ENCODE measurements around the gene FBXO31. TPM values are rescaled to one million over a fixed set of nuclear protein-coding genes. Genes with fewer than 3 reads are reported as not detected.

Gene FBXO31
- total RNA-seq, 1 experiment from 2014 or later: 53.9 TPM

DNA sequence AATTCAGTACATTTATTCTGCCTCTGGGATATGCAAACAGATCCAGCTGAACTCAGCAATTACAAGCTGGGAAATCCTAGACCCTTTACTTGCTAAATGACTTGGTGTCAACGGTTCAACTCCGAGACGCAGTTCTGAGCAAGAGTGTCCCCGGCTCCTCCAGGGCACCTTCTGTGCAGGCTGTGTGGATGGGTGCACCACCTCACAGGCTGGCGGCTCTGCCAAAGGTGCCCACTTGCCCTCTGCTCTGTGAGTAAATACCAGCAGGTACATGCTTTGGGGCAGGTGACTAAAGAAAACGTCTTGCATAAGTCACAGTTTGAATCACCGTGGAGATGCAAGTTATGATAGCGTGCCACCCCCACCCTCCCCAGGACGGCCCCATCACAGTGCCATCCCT, 31.9 kb upstream of the FBXO31 start:
- H3K27ac Mint-ChIP-seq (ENCODE audit: low read depth, unreplicated experiment): peak overlapping the region; percentile 23
- TF ChIP-seq, protein P1, sequence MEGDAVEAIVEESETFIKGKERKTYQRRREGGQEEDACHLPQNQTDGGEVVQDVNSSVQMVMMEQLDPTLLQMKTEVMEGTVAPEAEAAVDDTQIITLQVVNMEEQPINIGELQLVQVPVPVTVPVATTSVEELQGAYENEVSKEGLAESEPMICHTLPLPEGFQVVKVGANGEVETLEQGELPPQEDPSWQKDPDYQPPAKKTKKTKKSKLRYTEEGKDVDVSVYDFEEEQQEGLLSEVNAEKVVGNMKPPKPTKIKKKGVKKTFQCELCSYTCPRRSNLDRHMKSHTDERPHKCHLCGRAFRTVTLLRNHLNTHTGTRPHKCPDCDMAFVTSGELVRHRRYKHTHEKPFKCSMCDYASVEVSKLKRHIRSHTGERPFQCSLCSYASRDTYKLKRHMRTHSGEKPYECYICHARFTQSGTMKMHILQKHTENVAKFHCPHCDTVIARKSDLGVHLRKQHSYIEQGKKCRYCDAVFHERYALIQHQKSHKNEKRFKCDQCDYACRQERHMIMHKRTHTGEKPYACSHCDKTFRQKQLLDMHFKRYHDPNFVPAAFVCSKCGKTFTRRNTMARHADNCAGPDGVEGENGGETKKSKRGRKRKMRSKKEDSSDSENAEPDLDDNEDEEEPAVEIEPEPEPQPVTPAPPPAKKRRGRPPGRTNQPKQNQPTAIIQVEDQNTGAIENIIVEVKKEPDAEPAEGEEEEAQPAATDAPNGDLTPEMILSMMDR (IDR thresholded peaks at IDR 0.05; ENCODE audit: unreplicated experiment): no peak
- POLR2A ChIA-PET: no interaction called here
- BruUV-seq (replicated peaks): no TSS peak
- intact Hi-C loops (cut with micrococcal nuclease): loop anchor here (5.0 kb wide), 1 partner anchor 137 kb away; no protein-coding TSS in a partner anchor
- no peak overlapping the region for H3K4me3 Mint-ChIP-seq (ENCODE audit: unreplicated experiment)
- no peak for DNase-seq (ENCODE audit: unreplicated experiment)
- H3K4me1 Mint-ChIP-seq (ENCODE audit: insufficient read depth, unreplicated experiment): no peaks in the 10 kb centered on the region
- H3K36me3 Mint-ChIP-seq (ENCODE audit: insufficient read depth, unreplicated experiment): peaks cover 74% of the 10 kb centered on the region
- no peaks in the 10 kb centered on the region for H3K27me3 Mint-ChIP-seq (ENCODE audit: insufficient read depth, unreplicated experiment)
- CTCF ChIA-PET: interaction anchor here (1.6 kb wide), 1 partner anchor 221 kb away, joined by 12 read pairs; no protein-coding TSS in a partner anchor
- no peaks in the 10 kb centered on the region for H3K9me3 Mint-ChIP-seq (ENCODE audit: unreplicated experiment)

DNA sequence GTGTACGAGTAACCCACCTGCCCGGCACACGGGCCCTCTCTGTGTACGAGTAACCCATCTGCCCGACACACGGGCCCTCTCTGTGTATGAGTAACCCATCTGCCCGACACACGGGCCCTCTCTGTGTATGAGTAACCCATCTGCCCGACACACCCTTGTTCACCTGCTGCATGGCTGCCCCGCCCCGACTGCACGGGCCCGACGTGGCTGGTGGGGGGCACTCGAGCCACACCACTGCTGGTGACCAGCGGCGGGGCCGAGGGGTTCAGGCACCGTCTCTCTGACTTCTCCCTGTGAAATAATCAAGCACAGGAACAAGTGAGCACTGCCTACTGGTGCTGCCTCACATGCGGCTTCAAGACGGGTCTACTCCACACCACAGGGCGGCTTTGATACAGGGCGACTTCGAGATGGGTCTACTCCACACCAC, 30.7 kb upstream of the FBXO31 start:
- peak overlapping the region; percentile 39 for H3K27ac Mint-ChIP-seq (ENCODE audit: low read depth, unreplicated experiment)
- CTCF ChIA-PET: interaction anchor here (1.6 kb wide), 1 partner anchor 222 kb away, joined by 12 read pairs; no protein-coding TSS in a partner anchor
- H3K4me3 Mint-ChIP-seq (ENCODE audit: unreplicated experiment): no peak overlapping the region
- POLR2A ChIA-PET: no interaction called here
- peaks cover 74% of the 10 kb centered on the region for H3K36me3 Mint-ChIP-seq (ENCODE audit: insufficient read depth, unreplicated experiment)
- no peaks in the 10 kb centered on the region for H3K27me3 Mint-ChIP-seq (ENCODE audit: insufficient read depth, unreplicated experiment)
- no peaks in the 10 kb centered on the region for H3K4me1 Mint-ChIP-seq (ENCODE audit: insufficient read depth, unreplicated experiment)
- no peaks in the 10 kb centered on the region for H3K9me3 Mint-ChIP-seq (ENCODE audit: unreplicated experiment)
- TF ChIP-seq, protein P1 (IDR thresholded peaks at IDR 0.05; ENCODE audit: unreplicated experiment): no peak
- BruUV-seq (replicated peaks): no TSS peak
- DNase-seq (ENCODE audit: unreplicated experiment): no peak
- intact Hi-C loops (cut with micrococcal nuclease): no loop called here

DNA sequence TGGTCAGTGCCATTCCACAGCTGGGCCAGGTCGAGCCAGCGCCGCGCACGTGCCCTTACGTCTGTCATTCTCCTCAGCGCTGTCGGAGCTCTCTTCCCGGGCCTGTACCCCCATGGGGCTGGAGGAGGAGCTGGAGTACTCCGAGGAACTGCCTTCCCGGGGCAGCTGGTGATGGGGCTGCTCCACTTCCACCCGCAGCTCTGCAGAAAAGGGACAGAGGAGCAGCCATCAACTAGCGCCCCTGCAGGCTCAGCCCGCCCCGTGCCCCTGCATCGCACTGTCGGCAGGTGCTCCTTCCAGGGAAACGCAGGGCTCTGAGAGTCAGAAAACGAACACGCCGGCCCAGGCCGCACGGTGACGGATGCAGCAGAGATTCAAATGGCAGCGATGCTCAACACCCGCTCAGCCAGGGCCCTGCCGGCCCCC, 29.4 kb upstream of the FBXO31 start:
- intact Hi-C loops (cut with micrococcal nuclease): no loop called here
- TF ChIP-seq, protein P1 (IDR thresholded peaks at IDR 0.05; ENCODE audit: unreplicated experiment): no peak
- Mint-ChIP-seq H3K36me3 (ENCODE audit: insufficient read depth, unreplicated experiment) (peaks cover 76% of the 10 kb centered on the region), H3K4me1 (ENCODE audit: insufficient read depth, unreplicated experiment) (peaks cover 6% of the 10 kb centered on the region), H3K27me3 (ENCODE audit: insufficient read depth, unreplicated experiment) (no peaks in the 10 kb centered on the region), H3K4me3 (ENCODE audit: unreplicated experiment) (no peak overlapping the region), H3K27ac (ENCODE audit: low read depth, unreplicated experiment) (no peak overlapping the region), H3K9me3 (ENCODE audit: unreplicated experiment) (no peaks in the 10 kb centered on the region)
- DNase-seq (ENCODE audit: unreplicated experiment): no peak
- CTCF ChIA-PET: interaction anchor here (0.6 to 1.2 kb wide), 2 partner anchors 223 to 545 kb away, joined by 4 to 7 read pairs; no protein-coding TSS in a partner anchor
- POLR2A ChIA-PET: interaction anchor here (1.1 kb wide), 1 partner anchor 223 kb away, joined by 5 read pairs; no protein-coding TSS in a partner anchor
- BruUV-seq (replicated peaks): no TSS peak

DNA sequence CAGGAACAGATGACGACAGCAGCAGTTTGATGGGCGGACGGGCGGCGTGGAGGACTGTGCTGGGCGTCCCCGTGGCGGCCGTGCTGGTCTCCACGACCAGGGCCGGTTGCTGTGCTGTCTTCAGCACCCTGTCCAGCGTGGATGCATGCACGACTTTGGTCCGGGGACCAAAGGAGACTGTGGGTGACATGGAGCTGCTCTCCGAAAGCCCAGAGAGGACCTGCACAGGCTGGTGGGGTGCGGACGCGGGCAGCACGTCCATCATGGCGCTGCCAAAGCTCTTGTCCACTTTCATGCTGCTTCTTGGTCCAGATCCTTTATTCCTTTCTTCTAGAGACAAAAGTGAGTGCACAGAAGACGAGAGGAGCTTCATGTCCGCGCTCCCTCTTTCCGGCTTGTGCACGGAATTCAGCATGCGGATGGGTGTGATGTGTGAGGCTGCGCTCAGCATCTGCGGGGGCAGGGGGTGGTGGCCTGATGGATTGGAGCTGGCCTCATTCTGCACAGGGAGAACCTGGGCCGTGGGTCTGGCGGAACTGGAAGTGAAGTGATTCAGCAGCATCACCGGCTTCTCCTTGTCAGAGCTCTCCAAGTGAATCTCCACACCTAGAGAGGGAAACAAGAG, 28.9 kb upstream of the FBXO31 start:
- POLR2A ChIA-PET: interaction anchor here (0.6 to 1.1 kb wide), 2 partner anchors 22 to 224 kb away, joined by 3 to 5 read pairs; no protein-coding TSS in a partner anchor
- peaks cover 75% of the 10 kb centered on the region for H3K36me3 Mint-ChIP-seq (ENCODE audit: insufficient read depth, unreplicated experiment)
- no peak overlapping the region for H3K27ac Mint-ChIP-seq (ENCODE audit: low read depth, unreplicated experiment)
- no peak overlapping the region for H3K4me3 Mint-ChIP-seq (ENCODE audit: unreplicated experiment)
- intact Hi-C loops (cut with micrococcal nuclease): no loop called here
- DNase-seq (ENCODE audit: unreplicated experiment): no peak
- H3K9me3 Mint-ChIP-seq (ENCODE audit: unreplicated experiment): no peaks in the 10 kb centered on the region
- peaks cover 11% of the 10 kb centered on the region for H3K4me1 Mint-ChIP-seq (ENCODE audit: insufficient read depth, unreplicated experiment)
- no TSS peak for BruUV-seq (replicated peaks)
- TF ChIP-seq, protein P1 (IDR thresholded peaks at IDR 0.05; ENCODE audit: unreplicated experiment): no peak
- H3K27me3 Mint-ChIP-seq (ENCODE audit: insufficient read depth, unreplicated experiment): no peaks in the 10 kb centered on the region
- CTCF ChIA-PET: interaction anchor here (0.6 to 1.2 kb wide), 2 partner anchors 224 to 545 kb away, joined by 4 to 7 read pairs; no protein-coding TSS in a partner anchor
